ENCODE measurements around the gene KHDC4. TPM values are rescaled to one million over a fixed set of nuclear protein-coding genes. Genes with fewer than 3 reads are reported as not detected.

KHDC4 gene
- total and polyA plus RNA-seq, 10 of the 15 experiments (the other 5 are each of a cell fraction or from before 2014, with no cell fraction given): 11.7 to 109 (median 41.9) TPM

GRCh38 chr1:155872527-155872926, 61.7 kb downstream of the KHDC4 start:
- H3K79me2 ChIP-seq (ENCODE audit: control insufficient read depth, insufficient read depth, low read length): no peaks in the 10 kb centered on the region
- SMC1A ChIA-PET (ENCODE audit: uncharacterized antibody, unreplicated experiment): interaction anchor here (1.2 to 1.9 kb wide), 2 partner anchors 10 to 11 kb away, joined by 3 to 8 read pairs; no protein-coding TSS in a partner anchor
- 99% methylated on average over 5 of the region's 5 CpGs for WGBS (ENCODE audit: insufficient coverage, insufficient replicate concordance, low lambda C conversion rate, missing lambda C conversion rate)
- no peak overlapping the region for H2AFZ ChIP-seq (ENCODE audit: control insufficient read depth, low read depth, low read length)
- H3K4me2 ChIP-seq (ENCODE audit: control insufficient read depth, insufficient read depth): no peak overlapping the region
- no peak overlapping the region for H3K27ac ChIP-seq (ENCODE audit: control insufficient read depth, insufficient read depth)
- TF ChIP-seq ZBTB11 (CRISPR knock-in tag; IDR thresholded peaks at IDR 0.05): no peak
- TF ChIP-seq SPI1 (IDR thresholded peaks at IDR 0.05; ENCODE audit: borderline replicate concordance, insufficient read depth, low read depth, low read length): no peak
- TF ChIP-seq PML (IDR thresholded peaks at IDR 0.05; ENCODE audit: low read length): no peak
- POLR2A ChIA-PET: interaction anchor here (0.5 to 1.6 kb wide), 3 partner anchors 13 to 61 kb away, joined by 3 to 5 read pairs (median 4); partner anchors contain the start of gene SYT11
- H3K27me3 ChIP-seq (replicated peaks in 1 of 2; ENCODE audit: control insufficient read depth in 2 of 2, insufficient read depth in 2 of 2, low read length in 1 of 2): no peaks in the 10 kb centered on the region
- FAIRE-seq (no peak), ATAC-seq (no peak), DNase-seq (ENCODE audit: low read depth, low spot score) (no peak)
- H3K4me3 ChIP-seq: no peak overlapping the region
- CTCF ChIA-PET: interaction anchor here (1.2 to 1.5 kb wide), 3 partner anchors 11 to 20 kb away, joined by 3 to 5 read pairs (median 4); no protein-coding TSS in a partner anchor
- RAD21 ChIA-PET (ENCODE audit: unreplicated experiment): interaction anchor here (0.6 kb wide), 2 partner anchors 66 to 117 kb away, joined by 3 read pairs; no protein-coding TSS in a partner anchor
- H3K4me1 ChIP-seq (ENCODE audit: control insufficient read depth, insufficient read depth, low read length): no peaks in the 10 kb centered on the region
- H3K36me3 ChIP-seq (ENCODE audit: control insufficient read depth in 2 of 2, insufficient read depth in 2 of 2, low read length in 1 of 2): peaks cover 0 to 1% of the 10 kb centered on the region in 2 experiments; a peak in 2 of 4 replicates
- no TSS peak for BruUV-seq (replicated peaks)
- no peaks in the 10 kb centered on the region for H3K9me3 ChIP-seq (replicated peaks; ENCODE audit: control insufficient read depth, insufficient read depth, low read length)
- H4K20me1 ChIP-seq (ENCODE audit: control insufficient read depth, insufficient read depth): no peaks in the 10 kb centered on the region
- intact Hi-C loops (cut with micrococcal nuclease; ENCODE audit: unreplicated experiment): no loop called here
- in situ Hi-C loops (cut with MboI): no loop called here
- H3K9ac ChIP-seq (ENCODE audit: control insufficient read depth, insufficient read depth, low read length): no peak overlapping the region
